Measurements from ENCODE around the gene ZNF501.
A peak's percentile ranks its signal among the peaks of the same experiment; 100 is the strongest.

ZNF501 gene

DNA sequence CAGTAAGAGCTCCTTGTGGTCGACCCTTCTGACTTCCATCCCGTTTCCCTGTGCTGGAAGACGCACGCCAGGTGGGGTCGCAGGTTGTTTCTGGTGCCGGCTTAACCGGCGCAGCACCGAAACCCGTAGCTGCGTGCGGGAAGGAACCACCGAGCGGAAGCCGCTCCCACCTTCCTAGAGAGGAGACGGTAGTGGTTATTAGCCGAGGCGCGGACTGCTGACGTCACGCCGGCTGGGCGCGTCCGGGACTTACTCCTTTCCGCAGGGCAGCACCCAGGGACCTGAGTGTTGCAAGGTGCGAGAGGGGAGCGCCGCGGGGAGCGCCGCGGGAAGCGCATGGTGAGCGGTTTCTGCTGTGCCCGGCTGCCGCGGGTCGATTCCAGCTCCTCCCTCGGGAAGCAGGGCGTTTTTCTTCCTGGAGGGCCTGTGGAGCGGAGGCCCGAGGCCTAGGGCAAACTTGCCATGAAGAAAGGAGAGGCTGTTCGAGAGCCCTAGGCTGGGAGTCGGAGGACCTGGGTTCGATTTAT is at the start of gene ZNF501:
ZNF501 (plus strand) TSS at position 252 of the 527 bp plus-strand sequence. CDS start 4,787 bp downstream, outside the sequence.
- peak; percentile 82 for DNase-seq (ENCODE audit: low spot score)

GRCh38 chr3:44680921-44681455 is 48.4 kb upstream of the ZNF501 start:
- no peak for DNase-seq (ENCODE audit: low spot score)

- no peak for DNase-seq (ENCODE audit: low spot score)
Measured at GRCh38 chr3:44682182-44682896, 47.1 kb upstream of the ZNF501 start.

GRCh38 chr3:44685128-44685800 is 44.2 kb upstream of the ZNF501 start:
- peak; percentile 54 for DNase-seq (ENCODE audit: low spot score)

DNA sequence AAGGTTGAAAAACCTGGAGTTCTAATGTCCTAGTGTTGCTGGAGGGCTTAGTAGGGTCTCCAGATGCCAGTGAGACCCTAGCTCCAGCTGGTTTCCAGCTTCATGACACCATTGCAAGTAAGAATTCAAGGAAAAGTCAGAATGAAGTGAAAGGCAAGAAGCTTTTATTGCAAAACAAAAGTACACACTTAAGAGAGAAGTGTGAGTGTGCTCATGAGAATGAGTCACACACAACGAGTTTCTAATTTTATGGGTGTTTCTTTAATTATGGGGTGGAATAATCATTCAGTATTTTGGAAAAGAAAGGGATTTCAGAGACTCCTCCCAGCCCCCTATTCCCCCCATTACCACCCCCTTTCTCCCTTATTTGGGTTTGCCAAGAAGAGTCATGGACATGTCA is 41.5 kb upstream of the ZNF501 start:
- DNase-seq (ENCODE audit: low spot score), result no peak

DNA sequence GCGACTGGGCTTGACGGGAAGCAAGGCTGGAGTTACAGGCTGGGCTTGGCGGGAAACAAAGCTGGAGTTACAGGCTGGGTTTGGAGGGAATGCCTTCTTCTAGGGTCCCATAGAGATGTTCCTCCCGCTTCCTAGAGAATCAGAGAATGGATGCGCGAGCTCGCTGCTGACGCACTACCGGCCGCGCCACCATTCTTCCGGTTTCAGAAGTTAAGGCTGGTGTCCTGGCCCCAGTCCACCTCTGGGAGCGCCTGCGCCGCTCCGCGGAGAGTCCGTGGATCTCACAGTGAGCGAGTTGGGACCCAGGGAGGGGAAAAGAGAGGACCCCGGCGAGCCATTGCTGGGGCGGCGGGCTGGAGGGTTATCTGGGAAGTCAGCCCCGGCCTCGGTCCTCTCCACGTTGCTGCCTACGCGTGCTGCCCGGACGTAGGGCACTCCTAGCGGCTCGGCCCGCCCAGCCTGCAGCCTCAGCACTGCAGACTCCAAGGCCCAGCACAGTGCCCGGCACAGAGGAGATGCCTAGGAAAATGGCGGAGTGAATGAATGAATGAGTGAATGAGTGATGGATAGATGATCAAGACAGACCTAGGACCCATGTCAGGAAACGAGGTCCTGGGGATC is 16.9 kb upstream of the ZNF501 start, which contains the start of gene ZNF502:
ZNF502 (plus strand) TSS at position 206 of the 621 bp plus-strand sequence. CDS start 7,602 bp downstream, outside the sequence.
- peak; percentile 85 for DNase-seq (ENCODE audit: low spot score)

GRCh38 chr3:44721231-44722102 is 8.0 kb upstream of the ZNF501 start:
- no peak for DNase-seq (ENCODE audit: low spot score)

DNA sequence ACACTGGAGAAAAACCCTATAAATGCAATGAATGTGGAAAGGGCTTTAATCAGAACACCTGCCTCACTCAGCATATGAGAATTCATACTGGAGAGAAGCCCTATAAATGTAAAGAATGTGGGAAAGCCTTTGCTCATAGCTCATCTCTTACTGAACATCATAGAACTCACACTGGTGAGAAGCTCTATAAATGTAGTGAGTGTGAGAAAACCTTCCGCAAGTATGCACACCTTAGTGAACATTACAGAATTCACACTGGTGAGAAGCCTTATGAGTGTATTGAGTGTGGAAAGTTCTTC is 7.4 kb upstream of the ZNF501 start:
- DNase-seq (ENCODE audit: low spot score), result no peak

- DNase-seq (ENCODE audit: low spot score), result no peak
Measured at GRCh38 chr3:44734646-44735168, 5.3 kb downstream of the ZNF501 start.

DNA sequence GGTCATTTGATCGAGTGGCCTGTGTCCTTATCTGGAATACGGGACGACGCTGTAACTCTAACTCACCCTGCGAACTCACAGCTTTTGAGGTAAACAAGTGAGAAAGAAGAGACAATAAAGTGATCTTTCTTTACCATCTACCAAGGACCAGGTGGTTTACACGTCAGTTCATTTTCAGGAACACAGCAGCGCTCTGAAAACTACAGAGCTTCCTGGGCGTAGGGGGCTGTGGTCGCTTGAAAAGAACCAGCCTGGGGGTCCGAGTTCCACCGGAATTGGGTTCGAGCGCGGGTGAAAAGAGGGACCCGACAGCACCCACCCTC is 31.6 kb downstream of the ZNF501 start:
- peak; percentile 3 for DNase-seq (ENCODE audit: low spot score)

GRCh38 chr3:44761424-44762169 is 32.2 kb downstream of the ZNF501 start, which contains the start of the genes KIAA1143 and KIF15:
Gene KIAA1143 (minus strand): TSS chr3:44761619. CDS start chr3:44761602, 17 bp downstream.
Gene KIF15 (plus strand): TSS chr3:44761794. CDS start chr3:44761866, 72 bp downstream.
- DNase-seq (ENCODE audit: low spot score), result peak; percentile 92

GRCh38 chr3:44762170-44762677 is 32.8 kb downstream of the ZNF501 start:
- DNase-seq (ENCODE audit: low spot score), result peak; percentile 16

GRCh38 chr3:44762690-44763089 is 33.3 kb downstream of the ZNF501 start:
- no peak for DNase-seq (ENCODE audit: low spot score)

DNA sequence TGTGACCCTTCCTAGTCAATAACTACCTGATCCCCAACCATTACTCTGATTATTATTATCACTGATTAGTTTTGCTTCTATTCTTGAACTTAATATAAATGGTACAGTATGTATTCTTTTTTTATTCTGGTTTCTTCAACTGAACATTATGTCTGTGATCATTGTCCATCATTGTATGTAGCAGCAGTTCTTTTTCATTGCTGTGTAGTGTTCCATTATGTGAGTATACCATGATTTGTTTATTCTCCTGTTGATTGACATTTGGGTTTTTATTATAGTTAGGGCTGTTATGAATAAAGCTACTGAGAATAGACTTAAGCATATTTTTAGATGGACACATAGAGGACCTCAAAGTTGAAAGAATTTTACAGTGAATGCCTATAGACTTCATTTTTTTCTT is 34.8 kb downstream of the ZNF501 start:
- no peak for DNase-seq (ENCODE audit: low spot score)

GRCh38 chr3:44771424-44772098 is 42.1 kb downstream of the ZNF501 start:
- DNase-seq (ENCODE audit: low spot score), result no peak

- DNase-seq (ENCODE audit: low spot score), result no peak
Measured at GRCh38 chr3:44772099-44772442, 42.6 kb downstream of the ZNF501 start.

DNA sequence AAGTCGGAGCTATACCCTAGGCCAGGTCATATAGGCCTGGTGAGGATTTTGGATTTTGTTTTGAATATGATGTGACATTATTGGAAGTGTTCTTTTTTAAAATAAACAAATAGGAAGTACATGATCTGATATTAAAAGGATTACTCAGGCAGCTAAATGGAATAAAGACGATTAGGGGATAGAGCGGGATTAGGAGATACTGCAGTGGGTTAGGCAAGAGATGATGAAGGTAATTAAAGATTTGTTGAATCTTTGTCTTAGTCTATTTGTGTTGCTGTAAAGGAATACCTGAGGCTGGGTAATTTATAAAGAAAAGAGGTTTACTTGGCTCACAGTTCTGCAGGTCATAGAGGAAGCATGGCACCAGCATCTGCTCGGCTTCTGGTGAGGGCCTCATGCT is 53.5 kb downstream of the ZNF501 start:
- no peak for DNase-seq (ENCODE audit: low spot score)
